ENCODE data around the gene ZNF217.

DNA sequence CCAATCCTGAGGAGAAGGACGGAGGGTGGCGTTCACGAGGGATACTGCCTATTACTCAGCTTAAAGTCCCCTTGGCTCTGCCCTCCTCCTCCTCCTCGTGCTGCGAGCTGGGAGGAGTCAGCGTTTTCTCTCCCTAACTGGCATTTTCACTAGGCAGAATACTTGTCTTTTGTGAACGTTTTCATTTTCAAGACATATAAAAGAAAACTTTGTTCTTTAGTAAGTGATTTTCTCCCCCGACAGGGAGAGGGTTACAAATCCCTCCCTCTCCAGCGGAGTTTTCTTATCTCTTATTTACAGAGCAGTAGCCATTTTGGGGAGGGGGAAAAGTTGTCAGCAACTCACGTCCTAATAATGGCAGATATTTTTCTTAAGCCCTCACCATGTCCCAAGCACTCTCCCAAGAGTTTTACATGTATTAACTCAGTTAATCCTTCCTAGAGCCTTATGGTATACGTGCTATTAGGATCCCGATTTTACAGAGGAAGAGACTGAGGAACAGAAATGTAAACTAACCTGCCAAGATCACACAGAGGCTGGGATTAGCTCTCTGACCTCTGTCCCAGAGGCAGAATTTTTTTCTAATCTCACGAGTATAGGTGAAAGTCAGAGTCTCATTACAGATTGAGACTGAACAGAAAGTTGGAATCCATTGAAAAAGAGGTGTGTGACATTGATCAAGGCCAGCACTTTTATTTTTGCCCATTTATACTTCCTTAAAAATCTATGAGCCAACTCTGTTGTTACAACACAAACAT lies 30.0 kb upstream of the ZNF217 start:
- TF ChIP-seq, protein P1, sequence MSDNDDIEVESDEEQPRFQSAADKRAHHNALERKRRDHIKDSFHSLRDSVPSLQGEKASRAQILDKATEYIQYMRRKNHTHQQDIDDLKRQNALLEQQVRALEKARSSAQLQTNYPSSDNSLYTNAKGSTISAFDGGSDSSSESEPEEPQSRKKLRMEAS (IDR thresholded peaks at IDR 0.05) = peak; percentile 74
- TF ChIP-seq, protein P2, sequence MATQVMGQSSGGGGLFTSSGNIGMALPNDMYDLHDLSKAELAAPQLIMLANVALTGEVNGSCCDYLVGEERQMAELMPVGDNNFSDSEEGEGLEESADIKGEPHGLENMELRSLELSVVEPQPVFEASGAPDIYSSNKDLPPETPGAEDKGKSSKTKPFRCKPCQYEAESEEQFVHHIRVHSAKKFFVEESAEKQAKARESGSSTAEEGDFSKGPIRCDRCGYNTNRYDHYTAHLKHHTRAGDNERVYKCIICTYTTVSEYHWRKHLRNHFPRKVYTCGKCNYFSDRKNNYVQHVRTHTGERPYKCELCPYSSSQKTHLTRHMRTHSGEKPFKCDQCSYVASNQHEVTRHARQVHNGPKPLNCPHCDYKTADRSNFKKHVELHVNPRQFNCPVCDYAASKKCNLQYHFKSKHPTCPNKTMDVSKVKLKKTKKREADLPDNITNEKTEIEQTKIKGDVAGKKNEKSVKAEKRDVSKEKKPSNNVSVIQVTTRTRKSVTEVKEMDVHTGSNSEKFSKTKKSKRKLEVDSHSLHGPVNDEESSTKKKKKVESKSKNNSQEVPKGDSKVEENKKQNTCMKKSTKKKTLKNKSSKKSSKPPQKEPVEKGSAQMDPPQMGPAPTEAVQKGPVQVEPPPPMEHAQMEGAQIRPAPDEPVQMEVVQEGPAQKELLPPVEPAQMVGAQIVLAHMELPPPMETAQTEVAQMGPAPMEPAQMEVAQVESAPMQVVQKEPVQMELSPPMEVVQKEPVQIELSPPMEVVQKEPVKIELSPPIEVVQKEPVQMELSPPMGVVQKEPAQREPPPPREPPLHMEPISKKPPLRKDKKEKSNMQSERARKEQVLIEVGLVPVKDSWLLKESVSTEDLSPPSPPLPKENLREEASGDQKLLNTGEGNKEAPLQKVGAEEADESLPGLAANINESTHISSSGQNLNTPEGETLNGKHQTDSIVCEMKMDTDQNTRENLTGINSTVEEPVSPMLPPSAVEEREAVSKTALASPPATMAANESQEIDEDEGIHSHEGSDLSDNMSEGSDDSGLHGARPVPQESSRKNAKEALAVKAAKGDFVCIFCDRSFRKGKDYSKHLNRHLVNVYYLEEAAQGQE (IDR thresholded peaks at IDR 0.05; ENCODE audit: low read depth) = no peak
- TF ChIP-seq RAD21 (IDR thresholded peaks at IDR 0.05; ENCODE audit: low read depth) (no peak), TEAD4 (IDR thresholded peaks at IDR 0.05) (no peak), NFIC (IDR thresholded peaks at IDR 0.05) (0 out of 2 replicates have a peak, but pooled peaks have one; percentile 9)

Data from Ishikawa (cell line).